ENCODE results near the gene DAB2IP.

Gene DAB2IP

GRCh38 chr9:121699571-121700164 is 48.2 kb downstream of the DAB2IP start:
- TF ChIP-seq CTCF (IDR thresholded peaks at IDR 0.05; ENCODE audit: low read length, missing control alignments), result no peak
- no peak for DNase-seq (ENCODE audit: low read depth)
- H3K4me3 ChIP-seq (replicated peaks; ENCODE audit: low read depth, low read length), result peak overlapping the region; percentile 64

- peak overlapping the region; percentile 64 for H3K4me3 ChIP-seq (replicated peaks; ENCODE audit: low read depth, low read length)
Measured at GRCh38 chr9:121700165-121700831, 48.9 kb downstream of the DAB2IP start.

GRCh38 chr9:121700832-121701419 is 49.5 kb downstream of the DAB2IP start:
- no peak overlapping the region for H3K4me3 ChIP-seq (replicated peaks; ENCODE audit: low read depth, low read length)
- TF ChIP-seq CTCF (IDR thresholded peaks at IDR 0.05; ENCODE audit: low read length, missing control alignments), result no peak
- no peak for DNase-seq (ENCODE audit: low read depth)

More at GRCh38 chr9:121700165-121700831, 48.9 kb downstream of the DAB2IP start:
- DNase-seq (ENCODE audit: low read depth), result peak; percentile 51
- peak; percentile 65 for TF ChIP-seq CTCF (IDR thresholded peaks at IDR 0.05; ENCODE audit: low read length, missing control alignments)

GRCh38 chr9:121701736-121702261 is 50.4 kb downstream of the DAB2IP start:
- no peak for TF ChIP-seq CTCF (IDR thresholded peaks at IDR 0.05; ENCODE audit: low read length, missing control alignments)
- H3K4me3 ChIP-seq (replicated peaks; ENCODE audit: low read depth, low read length), result no peak overlapping the region
- DNase-seq (ENCODE audit: low read depth), result no peak

- no peak for DNase-seq (ENCODE audit: low read depth)
- no peak overlapping the region for H3K4me3 ChIP-seq (replicated peaks; ENCODE audit: low read depth, low read length)
- TF ChIP-seq CTCF (IDR thresholded peaks at IDR 0.05; ENCODE audit: low read length, missing control alignments), result peak; percentile 23
Measured at GRCh38 chr9:121703014-121703734, 51.7 kb downstream of the DAB2IP start.

GRCh38 chr9:121704281-121704680 is 52.8 kb downstream of the DAB2IP start:
- H3K4me3 ChIP-seq (replicated peaks; ENCODE audit: low read depth, low read length), result no peak overlapping the region
- no peak for DNase-seq (ENCODE audit: low read depth)
- TF ChIP-seq CTCF (IDR thresholded peaks at IDR 0.05; ENCODE audit: low read length, missing control alignments), result no peak

All from fibroblast of pulmonary artery (primary cell).